ENCODE results near the gene TGM5.

Gene TGM5

GRCh38 chr15:43211224-43211735, 55.4 kb downstream of the TGM5 start:
- H3K4me3 ChIP-seq (ENCODE audit: low read length), result no peak overlapping the region
- no peaks in the 10 kb centered on the region for H3K9me3 ChIP-seq (ENCODE audit: control insufficient read depth, insufficient read depth, low read length)
- H3K27me3 ChIP-seq (ENCODE audit: control insufficient read depth, low read length), result 0 out of 2 replicates have a peak, but pooled peaks cover 7% of the 10 kb centered on the region
- H3K4me2 ChIP-seq (ENCODE audit: low read length), result no peak overlapping the region
- H3K9me2 ChIP-seq (replicated peaks; ENCODE audit: control insufficient read depth, low read length), result no peaks in the 10 kb centered on the region
- TF ChIP-seq EZH2phosphoT487 (IDR thresholded peaks at IDR 0.05; ENCODE audit: borderline replicate concordance, low read length), result no peak
- TF ChIP-seq, protein P1, sequence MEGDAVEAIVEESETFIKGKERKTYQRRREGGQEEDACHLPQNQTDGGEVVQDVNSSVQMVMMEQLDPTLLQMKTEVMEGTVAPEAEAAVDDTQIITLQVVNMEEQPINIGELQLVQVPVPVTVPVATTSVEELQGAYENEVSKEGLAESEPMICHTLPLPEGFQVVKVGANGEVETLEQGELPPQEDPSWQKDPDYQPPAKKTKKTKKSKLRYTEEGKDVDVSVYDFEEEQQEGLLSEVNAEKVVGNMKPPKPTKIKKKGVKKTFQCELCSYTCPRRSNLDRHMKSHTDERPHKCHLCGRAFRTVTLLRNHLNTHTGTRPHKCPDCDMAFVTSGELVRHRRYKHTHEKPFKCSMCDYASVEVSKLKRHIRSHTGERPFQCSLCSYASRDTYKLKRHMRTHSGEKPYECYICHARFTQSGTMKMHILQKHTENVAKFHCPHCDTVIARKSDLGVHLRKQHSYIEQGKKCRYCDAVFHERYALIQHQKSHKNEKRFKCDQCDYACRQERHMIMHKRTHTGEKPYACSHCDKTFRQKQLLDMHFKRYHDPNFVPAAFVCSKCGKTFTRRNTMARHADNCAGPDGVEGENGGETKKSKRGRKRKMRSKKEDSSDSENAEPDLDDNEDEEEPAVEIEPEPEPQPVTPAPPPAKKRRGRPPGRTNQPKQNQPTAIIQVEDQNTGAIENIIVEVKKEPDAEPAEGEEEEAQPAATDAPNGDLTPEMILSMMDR (IDR thresholded peaks at IDR 0.05; ENCODE audit: low read depth, low read length, poor library complexity, severe bottlenecking), result no peak
- no peaks in the 10 kb centered on the region for H4K20me1 ChIP-seq (ENCODE audit: control insufficient read depth, insufficient read depth, low read depth, low read length)
- no peaks in the 10 kb centered on the region for H3F3A ChIP-seq (ENCODE audit: control insufficient read depth, insufficient read depth)
- no peaks in the 10 kb centered on the region for H3K36me3 ChIP-seq (ENCODE audit: control insufficient read depth, low read length)
- no peaks in the 10 kb centered on the region for H3K4me1 ChIP-seq (ENCODE audit: control insufficient read depth, low read length)
- no peaks in the 10 kb centered on the region for H3K79me2 ChIP-seq (ENCODE audit: control insufficient read depth, low read length)
- H3K27ac ChIP-seq (ENCODE audit: low read depth, low read length), result no peak overlapping the region

DNA sequence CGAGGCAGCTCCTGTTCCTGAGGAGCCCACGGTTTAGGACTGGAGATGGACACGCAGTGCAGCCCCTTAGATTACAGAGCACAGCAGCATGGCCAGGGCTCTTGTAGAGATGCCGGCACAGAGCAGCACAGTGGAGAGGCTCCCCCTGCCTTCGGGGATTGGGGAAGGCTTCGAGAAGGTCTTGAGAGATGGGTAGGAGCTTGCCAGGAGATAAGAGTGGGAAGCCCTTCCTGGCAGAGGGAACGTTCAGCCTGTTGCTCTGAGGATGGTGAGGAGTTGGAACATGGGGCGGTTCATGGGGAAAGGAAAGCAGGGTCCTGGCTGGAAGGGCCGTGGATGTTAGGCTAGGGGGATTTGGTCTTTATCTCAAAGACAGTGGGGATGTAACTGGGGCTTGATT, 55.9 kb downstream of the TGM5 start:
- H3K4me1 ChIP-seq (ENCODE audit: control insufficient read depth, low read length), result no peaks in the 10 kb centered on the region

DNA sequence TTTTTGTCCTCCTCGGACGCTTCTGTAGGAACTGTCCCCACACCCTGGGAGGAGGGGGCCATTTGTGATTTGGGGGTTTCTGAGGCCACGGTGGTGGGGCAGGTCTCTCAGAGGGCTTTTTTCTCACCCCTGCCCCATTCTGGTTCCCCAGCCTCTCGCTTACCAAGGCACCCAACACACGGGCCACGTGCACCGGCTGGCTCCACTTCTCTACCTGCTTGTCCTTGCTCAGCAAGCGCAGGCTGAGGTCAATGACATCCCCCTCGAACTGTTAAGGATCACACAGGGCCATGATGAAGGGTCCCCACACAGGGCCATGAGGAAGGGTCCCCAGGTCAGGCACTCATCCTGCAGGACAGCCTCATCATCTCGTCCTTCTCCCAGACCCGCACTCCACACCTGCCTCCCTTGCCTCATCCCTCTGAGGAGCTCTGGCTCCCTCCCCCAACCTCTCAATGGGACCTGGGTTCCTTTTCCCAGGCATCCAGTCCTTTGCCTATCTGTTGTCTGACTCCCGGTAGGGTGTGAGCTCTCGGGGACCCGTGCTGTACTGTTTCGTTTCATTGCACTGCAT, 56.5 kb downstream of the TGM5 start:
- Histone ChIP-seq H4K20me1 (ENCODE audit: control insufficient read depth, insufficient read depth, low read depth, low read length) (no peaks in the 10 kb centered on the region), H3K27me3 (ENCODE audit: control insufficient read depth, low read length) (0 out of 2 replicates have a peak, but pooled peaks cover 7% of the 10 kb centered on the region), H3F3A (ENCODE audit: control insufficient read depth, insufficient read depth) (no peaks in the 10 kb centered on the region), H3K9me3 (ENCODE audit: control insufficient read depth, insufficient read depth, low read length) (no peaks in the 10 kb centered on the region), H3K36me3 (ENCODE audit: control insufficient read depth, low read length) (no peaks in the 10 kb centered on the region), H3K4me1 (ENCODE audit: control insufficient read depth, low read length) (no peaks in the 10 kb centered on the region), H3K9me2 (replicated peaks; ENCODE audit: control insufficient read depth, low read length) (no peaks in the 10 kb centered on the region), H3K4me3 (ENCODE audit: low read length) (no peak overlapping the region), H3K4me2 (ENCODE audit: low read length) (no peak overlapping the region), H3K27ac (ENCODE audit: low read depth, low read length) (no peak overlapping the region), H3K79me2 (ENCODE audit: control insufficient read depth, low read length) (no peaks in the 10 kb centered on the region)
- TF ChIP-seq, protein P1 (IDR thresholded peaks at IDR 0.05; ENCODE audit: low read depth, low read length, poor library complexity, severe bottlenecking), result no peak
- no peak for TF ChIP-seq EZH2phosphoT487 (IDR thresholded peaks at IDR 0.05; ENCODE audit: borderline replicate concordance, low read length)

More for the DNA sequence above, 55.9 kb downstream of the TGM5 start:
- no peak for TF ChIP-seq EZH2phosphoT487 (IDR thresholded peaks at IDR 0.05; ENCODE audit: borderline replicate concordance, low read length)
- TF ChIP-seq, protein P1 (IDR thresholded peaks at IDR 0.05; ENCODE audit: low read depth, low read length, poor library complexity, severe bottlenecking), result no peak
- Histone ChIP-seq H3K4me3 (ENCODE audit: low read length) (no peak overlapping the region), H3K79me2 (ENCODE audit: control insufficient read depth, low read length) (no peaks in the 10 kb centered on the region), H3K27ac (ENCODE audit: low read depth, low read length) (no peak overlapping the region), H3K27me3 (ENCODE audit: control insufficient read depth, low read length) (0 out of 2 replicates have a peak, but pooled peaks cover 7% of the 10 kb centered on the region), H3K9me2 (replicated peaks; ENCODE audit: control insufficient read depth, low read length) (no peaks in the 10 kb centered on the region), H3K9me3 (ENCODE audit: control insufficient read depth, insufficient read depth, low read length) (no peaks in the 10 kb centered on the region), H3F3A (ENCODE audit: control insufficient read depth, insufficient read depth) (no peaks in the 10 kb centered on the region), H3K36me3 (ENCODE audit: control insufficient read depth, low read length) (no peaks in the 10 kb centered on the region), H4K20me1 (ENCODE audit: control insufficient read depth, insufficient read depth, low read depth, low read length) (no peaks in the 10 kb centered on the region), H3K4me2 (ENCODE audit: low read length) (no peak overlapping the region)

Data from DOHH2 (cell line).